GM19467 (cell line): ENCODE data around the gene ATP10A.

Source experiments
- ATAC-seq: cut with Tn5 transposase; IDR thresholded peaks from one replicate; pipeline ENCODE4 v1.9.1; 2021; ENCODE audit warnings: mild to moderate bottlenecking, moderate library complexity; ENCODE audit not compliant: unreplicated experiment

ATP10A gene

DNA sequence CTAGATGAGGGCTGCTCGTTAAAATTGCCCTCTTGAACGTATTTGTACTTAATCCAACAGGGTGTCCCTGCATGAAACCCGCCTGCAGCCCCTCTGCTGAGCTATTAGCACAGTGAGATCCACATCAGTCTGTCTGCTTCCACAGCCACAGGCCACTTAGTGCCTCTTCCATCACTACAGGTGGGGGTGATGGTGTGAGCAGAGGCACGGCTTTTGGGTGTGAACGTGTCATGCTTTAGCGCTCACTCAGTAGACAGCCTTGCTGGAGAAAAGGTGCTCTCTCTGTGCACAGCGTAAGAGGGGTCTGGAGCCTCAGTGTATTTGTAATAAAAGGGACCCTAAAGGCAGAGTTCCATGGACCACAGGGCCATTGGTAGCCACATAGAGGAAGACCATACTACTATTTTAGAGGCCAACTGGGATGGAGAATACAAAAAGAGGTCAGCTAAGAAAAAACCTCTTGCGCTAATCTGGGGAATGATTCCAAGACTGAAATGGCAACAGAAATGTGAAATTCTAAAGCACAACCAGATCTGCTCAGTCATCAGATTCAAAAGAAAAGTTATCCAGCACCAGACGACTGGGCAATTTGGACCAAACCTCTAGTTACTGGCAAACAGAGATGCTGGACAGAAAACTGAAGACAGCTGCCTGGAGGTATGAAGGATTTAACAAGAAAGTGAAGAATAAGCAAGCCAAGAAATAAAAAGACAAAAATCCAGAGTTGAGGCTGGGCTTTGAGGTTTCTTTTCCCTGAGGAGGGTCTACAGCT, 120.2 kb downstream of the ATP10A start:
- no peak for ATAC-seq

DNA sequence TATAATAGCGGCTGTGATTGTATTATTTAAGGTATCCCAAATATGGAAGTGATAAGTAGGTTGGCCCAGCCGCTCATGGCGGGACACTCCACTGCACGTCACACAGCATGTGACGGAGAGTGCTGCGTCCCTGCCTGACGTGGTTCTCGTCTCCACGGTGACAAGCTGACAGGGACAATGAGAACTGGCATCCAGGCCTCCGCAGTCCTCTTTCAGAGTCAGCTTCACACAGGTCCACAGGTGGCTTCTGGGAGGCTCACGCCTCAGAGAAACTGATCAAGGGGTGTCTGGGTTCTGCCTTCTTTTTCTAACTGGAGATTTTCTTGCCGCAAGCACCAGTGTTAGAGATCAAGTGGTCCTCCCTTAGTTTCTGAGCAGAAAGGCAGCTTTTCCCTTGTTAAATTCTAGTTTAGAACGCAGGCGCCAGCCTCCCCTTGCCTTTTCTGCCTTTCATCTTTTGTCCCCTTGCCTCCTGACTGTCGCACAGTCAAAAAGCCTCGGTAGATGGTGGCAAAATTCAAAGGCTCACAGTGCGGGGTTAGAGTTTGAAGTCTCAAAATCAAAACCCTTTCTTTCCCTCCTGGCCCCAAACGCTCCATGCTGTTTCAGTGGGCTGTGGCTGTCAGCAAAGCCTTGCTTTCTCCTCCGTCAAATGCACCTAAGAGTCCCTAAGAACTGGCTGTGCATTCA, 120.9 kb downstream of the ATP10A start:
- ATAC-seq, result no peak

DNA sequence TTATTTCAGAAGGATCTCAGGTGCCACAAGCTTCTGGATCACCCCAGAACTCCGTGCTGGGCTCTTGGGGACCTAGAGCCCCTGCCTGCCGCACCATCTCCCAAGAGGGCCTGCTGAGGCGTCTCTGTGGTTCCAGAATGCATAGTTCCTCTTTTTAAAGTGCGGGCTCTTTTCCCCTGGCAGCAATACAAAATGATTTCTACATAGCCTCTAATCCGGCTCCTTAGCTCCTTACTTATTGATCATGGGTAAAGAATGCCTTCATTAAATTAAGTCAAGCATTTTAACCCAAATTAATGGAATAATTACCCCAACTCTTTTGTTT, 121.9 kb downstream of the ATP10A start:
- no peak for ATAC-seq

DNA sequence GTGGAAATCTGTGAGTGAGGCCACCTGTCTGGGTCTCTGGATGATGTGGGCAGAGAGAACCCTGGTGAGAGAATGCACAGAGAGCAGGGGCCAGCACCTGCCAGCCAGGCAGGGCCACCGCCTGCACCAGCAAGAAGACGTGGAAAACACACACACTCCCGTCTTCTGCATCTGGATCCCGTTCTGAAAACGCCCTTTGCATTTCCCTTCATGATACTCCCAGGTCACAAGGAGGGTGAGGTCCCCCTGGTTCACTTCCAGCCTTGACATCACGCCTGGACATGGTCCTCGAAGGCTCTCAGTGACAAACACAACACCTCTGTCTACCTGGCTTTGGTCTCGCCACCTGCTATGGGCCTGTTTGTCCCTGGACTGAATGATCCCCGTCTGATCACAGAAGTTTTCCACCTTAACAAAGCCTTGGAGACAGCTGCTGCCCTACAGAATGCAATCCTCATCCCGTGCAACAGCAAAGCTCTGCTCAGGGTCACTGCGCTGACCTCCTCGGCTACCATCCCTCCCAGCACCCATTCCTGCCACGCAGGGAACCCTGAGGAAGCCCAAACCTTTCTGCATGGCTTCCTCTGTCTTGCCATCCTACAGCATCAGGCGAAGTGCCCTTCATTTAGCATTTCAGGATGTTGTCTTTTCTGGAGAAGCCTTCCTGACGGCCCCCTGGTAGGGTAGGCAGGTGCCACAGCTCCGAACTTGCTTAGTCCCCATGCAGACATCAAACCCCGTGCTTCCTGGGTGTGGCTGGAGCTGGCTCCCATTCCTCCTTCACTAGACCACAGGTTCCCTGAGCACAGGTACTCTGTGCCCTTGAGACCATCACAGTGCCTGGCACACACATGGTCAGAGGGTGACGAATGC, 122.5 kb downstream of the ATP10A start:
- ATAC-seq, result no peak

DNA sequence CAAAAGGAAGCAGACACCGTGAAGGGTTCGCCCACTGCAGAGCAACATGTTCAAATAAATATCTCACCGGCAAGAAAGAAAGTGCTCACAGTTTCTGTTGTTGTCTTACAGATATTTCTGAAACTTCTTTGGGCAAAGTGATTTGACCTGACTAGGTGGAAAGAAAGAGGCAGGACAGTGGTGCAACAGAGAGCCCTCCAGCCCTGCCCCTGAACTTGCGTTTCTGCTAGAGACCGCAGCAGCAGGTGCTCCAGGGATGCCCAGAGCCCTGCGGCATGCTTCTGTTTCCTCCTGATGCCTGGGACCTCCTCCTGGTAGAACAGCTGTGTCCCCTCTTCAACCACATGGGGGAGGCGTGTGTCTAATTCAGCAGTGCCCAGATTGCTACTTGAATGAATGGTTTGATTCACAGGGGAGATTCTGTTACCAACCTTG, 123.4 kb downstream of the ATP10A start:
- ATAC-seq, result peak; percentile 62

DNA sequence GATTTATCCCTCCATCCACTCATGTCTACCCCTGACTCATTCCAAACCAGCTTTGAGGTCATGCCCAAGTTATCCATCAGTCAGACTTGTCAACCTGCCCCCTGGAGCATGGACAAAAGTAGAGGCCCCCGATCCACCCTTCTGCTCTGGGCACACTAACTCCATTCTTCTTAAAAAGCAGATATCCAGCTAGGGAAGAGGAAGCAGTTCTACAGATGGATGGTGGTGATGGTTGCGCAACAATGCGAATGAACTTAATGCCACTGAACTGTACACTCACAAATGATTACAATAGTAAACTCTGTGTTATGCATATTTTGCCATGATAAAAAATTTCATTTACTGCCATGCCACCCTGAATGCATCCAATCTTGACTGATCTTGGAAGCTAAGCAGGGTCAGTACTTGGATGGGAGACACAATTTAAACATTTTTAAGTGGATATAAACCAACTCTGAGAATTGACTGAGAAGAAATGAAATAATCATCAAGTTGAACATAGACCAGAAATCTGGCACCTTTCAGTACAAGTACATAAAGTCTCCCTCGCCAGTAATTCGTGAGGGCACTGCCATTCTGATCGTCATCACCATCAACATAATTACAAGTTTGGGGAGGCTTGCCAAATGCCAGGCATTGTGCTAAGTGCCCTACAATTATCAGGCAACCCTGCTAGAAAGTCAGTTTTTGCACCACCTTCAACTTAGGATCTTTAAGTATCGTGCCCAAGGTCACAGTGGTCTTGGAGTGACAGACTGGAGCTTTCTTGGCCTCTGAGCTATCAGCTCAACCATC, 124.8 kb downstream of the ATP10A start:
- no peak for ATAC-seq

DNA sequence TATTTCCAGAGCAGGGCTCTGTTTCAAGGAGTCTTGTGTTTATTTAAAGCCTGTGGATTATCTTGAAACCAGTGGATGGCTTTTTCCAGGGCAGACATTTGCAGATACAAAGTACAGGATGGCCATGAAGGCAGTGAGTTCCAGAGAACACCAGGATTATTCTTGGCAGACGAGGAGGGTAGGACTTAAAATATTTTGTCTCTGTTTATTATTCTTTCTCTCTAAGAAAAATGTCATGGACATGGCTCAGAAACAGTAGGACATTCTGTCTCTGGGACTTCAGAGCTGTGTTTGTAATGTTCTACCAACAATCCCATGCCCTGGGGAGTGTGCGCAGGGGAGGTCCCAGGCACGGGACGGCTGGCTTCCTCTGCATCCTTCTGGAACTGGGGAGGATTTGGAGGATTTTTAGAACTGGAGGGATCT, 125.9 kb downstream of the ATP10A start:
- ATAC-seq, result no peak

DNA sequence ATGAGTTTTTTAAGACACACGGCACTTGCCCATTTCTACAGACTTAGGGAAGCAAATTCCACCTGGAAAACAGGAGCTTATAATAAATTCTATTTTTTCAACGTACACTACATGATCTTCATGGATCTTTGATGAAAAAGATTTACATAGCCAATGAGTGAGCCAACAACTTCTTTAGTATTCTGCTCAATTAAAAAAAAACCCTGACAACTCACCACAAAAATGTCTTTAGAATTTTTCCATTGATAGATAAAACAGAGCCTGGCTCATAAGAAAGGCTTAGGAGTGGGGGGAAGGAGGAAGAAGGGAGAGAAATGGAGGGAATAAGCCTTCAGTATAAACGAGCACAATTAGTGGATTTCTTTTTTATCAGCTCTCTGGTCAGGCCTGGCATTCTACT, 126.7 kb downstream of the ATP10A start:
- ATAC-seq, result no peak

DNA sequence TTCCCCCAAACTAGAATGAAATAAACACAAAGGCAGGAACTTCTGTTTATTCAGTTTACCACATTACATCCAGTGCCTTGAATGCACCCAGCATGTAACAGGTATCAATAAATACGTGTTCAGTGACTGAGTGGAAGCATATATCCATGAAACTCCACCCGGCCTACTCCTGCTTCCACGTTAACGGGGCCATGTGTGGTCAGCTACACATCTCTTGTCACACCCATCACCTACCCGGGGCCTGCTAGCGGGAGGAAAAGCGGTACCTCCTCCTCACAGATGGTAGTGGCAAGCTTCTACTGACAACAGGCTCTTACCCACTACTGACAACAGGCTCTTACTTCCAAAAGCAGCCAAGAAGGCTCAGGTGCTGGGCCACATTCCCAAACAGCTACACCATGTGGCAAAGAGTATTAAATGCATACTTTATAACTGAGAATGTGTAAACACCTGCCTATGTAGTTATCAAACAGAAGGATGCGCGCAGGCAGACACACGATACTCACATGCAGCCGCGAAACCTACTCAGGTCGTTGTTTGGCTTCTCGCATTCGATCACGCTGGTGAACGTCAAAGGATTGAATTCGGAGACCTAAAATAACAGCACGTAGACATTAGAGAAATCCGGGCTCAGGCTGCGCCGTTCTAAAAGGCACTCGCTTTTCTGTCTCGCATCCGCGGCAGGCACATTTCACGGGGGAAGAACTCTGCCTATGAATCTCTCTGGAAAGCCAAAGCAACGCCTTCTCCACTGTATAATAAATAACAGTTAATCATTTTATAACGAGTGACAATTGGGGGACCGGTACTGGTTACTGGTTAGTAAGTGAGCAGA, 127.4 kb downstream of the ATP10A start:
- ATAC-seq, result no peak

DNA sequence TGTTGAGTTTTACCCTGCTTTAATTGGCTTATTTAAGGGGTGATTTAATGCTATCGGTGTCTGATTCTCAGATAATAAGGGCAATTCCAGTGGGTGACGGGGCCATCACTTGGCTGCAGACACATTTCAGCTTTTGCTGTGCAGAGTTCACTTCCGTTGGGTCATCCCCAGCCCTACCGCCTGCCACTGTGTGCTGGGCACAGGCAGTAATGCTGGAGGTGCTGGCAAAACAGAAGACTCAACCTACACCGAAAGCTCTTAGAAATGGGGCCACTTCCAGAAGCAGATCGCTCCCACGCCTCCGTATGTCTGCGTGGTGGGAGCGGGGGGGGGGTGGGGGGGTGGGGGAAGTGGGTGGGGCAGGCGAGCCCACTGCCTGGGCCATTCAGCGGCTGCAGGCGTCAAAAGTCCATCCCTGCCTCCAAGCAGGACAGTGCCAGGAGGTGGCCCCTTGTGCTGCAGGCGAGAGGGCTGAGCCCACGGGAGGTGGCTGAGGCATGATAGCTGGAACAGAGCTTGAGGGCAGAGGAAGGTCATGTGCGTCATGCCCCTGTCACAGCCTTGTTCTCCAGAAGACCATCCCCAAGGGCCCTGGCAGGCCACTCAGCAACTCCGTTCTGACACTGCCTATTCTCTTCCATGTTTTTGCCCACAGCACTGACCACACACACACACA, 128.3 kb downstream of the ATP10A start:
- ATAC-seq, result no peak

DNA sequence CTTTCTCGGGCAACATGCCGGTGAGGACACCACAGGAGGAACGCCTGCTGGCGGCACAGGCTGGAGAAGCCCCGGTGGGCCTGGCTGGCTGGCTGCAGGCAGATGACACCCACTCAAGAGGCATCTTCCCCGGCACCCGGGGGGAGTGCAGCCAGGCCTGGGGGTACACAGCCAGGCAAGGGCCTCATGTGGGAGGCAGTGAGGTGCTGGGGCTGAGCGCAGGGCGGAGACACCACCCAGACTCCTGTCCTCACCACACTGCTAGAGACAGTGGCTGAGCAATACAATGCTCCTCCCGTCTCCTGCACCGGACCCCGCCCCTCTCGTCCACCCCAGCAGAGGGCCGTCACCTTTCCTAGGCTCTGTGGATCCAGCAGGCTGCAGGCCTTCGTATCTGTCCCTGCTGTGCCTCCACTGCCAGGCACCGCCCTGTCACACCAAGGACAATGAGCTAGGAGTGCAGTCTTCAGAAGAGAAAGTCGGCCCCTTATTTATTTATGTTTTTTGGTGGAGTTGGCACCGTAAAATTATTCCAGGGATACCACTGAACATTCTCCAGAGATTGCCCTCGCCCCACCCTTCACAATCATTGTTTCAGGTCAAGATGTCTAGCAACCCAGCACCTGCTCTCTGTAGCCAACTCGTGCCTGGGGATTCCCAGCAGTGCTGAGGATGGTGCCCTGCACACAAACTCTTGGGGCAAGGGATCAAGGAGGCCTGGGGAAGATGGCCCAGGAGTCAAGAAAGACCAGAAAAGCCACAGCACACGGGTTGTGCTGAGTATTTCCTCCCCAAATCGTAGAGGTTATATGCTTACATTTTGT, 129.1 kb downstream of the ATP10A start:
- ATAC-seq, result no peak

DNA sequence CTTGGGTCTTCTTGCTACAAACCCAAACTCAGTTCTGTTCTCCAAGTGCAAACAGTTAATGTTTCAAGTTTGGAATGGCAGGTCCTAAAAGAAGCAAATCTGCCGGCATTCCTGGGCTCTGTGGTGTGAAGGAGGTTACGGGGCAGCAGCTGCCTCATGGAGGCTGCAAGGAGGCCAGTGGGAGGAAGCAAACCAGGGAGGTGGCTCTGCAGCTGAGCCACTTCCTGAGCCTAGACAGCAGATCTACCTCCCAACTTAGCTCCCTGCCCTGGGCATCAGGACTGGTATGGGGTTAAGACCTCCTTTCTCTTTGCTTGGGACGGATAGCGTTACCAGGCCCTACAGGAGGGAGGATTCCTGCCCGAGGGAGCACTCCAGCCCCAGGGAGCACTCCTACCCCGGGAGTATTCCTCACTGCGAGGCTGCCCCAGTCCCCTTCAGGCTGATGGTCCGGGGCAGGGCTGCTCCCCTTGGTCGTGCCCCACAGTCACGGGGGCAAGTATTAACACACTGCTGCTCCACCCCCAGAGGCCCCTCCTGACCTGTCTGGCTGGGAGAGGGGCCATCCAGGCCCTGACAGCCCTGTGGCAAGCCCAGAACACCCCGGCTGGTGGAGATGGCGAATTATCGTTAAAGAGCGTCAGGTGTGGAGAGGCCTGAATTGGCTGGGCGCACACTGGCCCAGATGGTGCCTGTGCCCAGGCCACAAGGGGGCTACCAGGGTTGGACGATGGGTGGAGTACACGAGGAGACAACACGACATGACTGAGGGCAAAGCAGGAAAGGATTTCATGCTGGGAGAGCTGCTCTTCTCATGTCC, 129.9 kb downstream of the ATP10A start:
- no peak for ATAC-seq

DNA sequence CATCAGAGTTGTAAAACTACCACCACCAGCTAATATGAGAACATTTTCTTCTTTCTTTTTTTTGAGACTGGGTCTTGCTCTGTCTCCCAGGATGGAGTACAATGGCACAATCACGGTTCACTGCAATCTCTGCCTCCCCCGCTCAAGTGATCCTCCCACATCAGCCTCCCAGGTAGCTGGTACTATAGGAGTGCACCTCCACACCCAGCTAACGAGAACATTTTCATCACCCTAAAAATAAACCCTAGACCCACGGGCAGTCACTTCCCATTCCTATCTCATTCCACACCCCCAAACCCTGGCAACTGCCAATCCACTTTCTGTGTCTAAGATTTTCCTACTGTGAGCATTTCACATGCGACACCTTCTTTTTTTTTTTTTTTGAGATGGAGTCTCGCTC, 130.9 kb downstream of the ATP10A start:
- no peak for ATAC-seq

DNA sequence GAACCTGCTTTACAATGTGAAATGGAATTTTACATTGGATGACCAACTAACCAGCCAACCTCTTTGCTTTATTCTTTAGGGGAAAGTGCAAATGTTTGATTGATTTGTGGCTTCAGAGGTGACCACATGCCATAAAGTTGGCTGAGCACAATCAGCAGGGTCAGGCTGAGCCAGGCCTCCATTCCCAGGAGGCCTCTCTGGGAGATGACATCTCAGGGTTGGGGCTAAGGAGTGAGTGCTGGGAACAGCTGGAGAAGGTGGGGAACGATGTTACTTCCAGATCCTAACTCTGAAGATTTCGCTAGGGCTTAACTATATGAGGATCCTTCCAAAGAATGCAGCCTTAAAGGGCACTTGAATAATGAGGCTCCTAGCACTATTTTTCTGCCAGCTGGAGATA, 131.7 kb downstream of the ATP10A start:
- ATAC-seq, result no peak

DNA sequence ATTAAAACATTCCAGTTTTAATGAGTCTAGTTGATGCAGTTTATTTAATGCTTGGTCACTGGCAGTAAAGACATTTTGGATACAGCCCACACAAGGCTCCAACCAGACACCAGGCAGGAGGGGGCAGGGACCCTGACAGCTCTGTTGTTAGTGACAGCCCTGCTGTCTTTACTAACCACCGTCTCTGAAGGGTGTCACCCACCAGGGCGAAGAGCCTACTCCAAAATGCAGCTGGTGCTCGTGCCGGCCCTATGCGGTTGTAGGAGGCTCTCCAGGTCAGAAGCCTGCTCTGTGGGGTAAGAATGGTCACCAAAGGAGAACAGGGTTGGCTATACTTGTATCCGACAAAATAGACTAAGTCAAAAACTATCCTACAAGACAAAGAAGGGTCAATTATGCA, 132.2 kb downstream of the ATP10A start:
- no peak for ATAC-seq

DNA sequence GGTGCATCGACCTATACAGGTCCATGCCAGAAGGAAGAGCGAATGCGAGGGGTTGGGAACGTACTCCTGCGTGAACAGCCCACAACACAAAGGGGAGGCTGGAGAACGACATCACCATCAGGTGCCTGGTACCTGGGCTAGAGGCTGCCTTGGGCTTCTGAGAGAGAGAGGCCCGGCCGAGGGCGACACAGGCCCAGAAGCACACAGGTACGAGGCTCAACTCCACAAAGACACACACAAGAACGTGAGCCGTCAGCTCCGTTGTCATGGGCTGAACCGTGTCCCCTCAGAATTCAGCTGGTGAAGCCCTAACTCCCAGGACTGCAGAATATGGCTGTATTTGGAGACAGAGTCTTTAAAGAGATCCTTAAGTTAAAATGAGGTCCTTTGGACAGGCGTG, 134.3 kb downstream of the ATP10A start:
- no peak for ATAC-seq

DNA sequence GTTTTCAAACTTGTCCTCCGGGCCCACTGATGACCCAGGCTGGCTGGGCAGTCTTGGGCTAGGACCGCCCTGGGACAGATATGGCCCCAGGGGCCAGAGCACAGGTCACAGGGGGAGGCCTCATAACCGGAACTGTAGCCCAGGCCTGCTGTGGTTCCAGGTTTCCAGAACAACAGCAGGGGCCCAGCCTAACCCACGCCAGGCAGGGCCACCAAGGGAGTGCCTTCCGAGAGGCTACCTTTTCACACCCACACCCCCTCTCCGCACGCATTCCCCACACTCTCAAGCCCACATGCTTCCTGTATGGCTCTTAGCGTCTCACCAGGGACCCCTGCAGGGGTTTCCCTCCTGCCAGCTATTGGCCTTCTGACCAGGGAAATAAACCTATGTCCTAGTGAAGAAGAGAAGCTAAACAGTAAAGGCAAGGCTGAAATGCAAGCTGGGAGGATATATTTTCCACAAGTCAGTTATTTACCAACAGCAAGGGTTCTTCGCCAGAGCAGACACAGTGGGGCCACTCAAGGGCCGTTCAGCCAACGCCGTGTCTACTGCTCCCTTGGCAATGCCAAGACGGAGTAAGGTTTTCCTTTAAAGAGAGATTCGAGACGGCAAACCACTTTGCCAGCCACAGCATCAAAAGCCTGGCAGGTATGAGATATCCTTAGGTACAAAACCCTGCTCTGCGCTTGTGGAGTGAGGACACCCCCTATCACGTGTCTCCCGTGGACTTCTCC, 135.1 kb downstream of the ATP10A start:
- no peak for ATAC-seq
